ENCODE data around the gene NDUFB4.
A peak's percentile ranks its signal among the peaks of the same experiment; 100 is the strongest.

The NDUFB4 gene

DNA sequence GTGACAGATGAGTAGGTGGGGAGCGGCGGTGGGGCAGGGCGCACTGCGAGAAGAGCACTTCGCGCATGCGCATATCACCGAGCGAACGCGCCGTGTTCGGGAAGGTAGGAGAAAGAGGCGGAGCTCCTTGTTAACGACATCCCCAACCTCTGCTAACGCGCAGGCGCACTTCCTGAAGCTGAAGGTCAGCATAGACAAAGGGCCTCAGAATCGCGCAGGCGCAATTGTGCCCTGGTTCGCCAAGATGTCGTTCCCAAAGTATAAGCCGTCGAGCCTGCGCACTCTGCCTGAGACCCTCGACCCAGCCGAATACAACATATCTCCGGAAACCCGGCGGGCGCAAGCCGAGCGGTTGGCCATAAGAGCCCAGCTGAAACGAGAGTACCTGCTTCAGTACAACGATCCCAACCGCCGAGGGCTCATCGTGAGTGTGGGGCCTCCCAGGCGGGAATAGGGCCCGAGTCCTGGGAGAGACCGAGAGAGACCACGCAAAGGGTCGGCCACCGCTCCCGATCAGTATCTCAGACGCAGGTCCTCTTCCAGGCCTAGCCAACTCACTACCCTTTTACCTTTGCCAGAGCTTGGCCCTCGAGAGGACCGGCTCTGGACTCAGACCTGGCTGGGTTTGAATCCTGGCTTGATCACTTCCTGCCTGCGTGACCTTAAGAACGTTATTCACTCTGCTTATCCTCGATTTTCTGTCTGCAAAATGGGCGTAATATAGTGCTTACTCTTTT, at the start of gene NDUFB4:
TSS of gene NDUFB4 (plus strand) at position 221 of the 737 bp plus-strand sequence. CDS start at position 245, 24 bp downstream.
- H3K27ac ChIP-seq: peak within 1 kb of the TSS; percentile 66
- peak; percentile 91 for DNase-seq (ENCODE audit: low read depth, low spot score)

DNA sequence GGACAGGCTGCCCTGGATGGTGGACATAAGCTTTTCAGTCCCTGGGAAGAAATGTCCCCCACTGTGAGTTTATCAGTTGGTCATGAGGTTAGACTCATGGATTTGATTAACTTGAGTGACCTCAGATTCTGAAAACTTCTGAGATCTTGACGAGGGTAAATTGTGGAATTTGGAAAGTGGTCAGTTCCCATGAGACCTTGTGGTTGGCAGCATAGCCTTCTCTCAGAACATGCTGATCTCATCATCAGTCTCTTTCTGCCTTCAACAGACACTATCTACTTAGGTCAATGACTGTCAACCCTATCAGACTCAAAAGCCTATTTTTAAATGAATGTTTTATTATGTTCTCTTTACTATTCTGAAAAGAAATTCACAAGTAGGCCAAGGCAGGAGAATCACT, 45.6 kb upstream of the NDUFB4 start:
- DNase-seq (ENCODE audit: low read depth, low spot score): no peak
- no peak overlapping the region for H3K27ac ChIP-seq

GRCh38 chr3:120552184-120553172, 43.7 kb upstream of the NDUFB4 start:
- H3K27ac ChIP-seq: no peak overlapping the region
- DNase-seq (ENCODE audit: low read depth, low spot score): no peak

- H3K27ac ChIP-seq: no peak overlapping the region
- no peak for DNase-seq (ENCODE audit: low read depth, low spot score)
Observed at GRCh38 chr3:120554812-120555606, 41.1 kb upstream of the NDUFB4 start.

GRCh38 chr3:120555657-120556509, 40.3 kb upstream of the NDUFB4 start:
- no peak overlapping the region for H3K27ac ChIP-seq
- DNase-seq (ENCODE audit: low read depth, low spot score): no peak

GRCh38 chr3:120557115-120557514, 39.0 kb upstream of the NDUFB4 start:
- no peak overlapping the region for H3K27ac ChIP-seq
- no peak for DNase-seq (ENCODE audit: low read depth, low spot score)

GRCh38 chr3:120558771-120559241, 37.3 kb upstream of the NDUFB4 start:
- DNase-seq (ENCODE audit: low read depth, low spot score): peak; percentile 22
- no peak overlapping the region for H3K27ac ChIP-seq

- DNase-seq (ENCODE audit: low read depth, low spot score): no peak
- H3K27ac ChIP-seq: peak overlapping the region; percentile 11
Observed at GRCh38 chr3:120559242-120560061, 36.7 kb upstream of the NDUFB4 start.

DNA sequence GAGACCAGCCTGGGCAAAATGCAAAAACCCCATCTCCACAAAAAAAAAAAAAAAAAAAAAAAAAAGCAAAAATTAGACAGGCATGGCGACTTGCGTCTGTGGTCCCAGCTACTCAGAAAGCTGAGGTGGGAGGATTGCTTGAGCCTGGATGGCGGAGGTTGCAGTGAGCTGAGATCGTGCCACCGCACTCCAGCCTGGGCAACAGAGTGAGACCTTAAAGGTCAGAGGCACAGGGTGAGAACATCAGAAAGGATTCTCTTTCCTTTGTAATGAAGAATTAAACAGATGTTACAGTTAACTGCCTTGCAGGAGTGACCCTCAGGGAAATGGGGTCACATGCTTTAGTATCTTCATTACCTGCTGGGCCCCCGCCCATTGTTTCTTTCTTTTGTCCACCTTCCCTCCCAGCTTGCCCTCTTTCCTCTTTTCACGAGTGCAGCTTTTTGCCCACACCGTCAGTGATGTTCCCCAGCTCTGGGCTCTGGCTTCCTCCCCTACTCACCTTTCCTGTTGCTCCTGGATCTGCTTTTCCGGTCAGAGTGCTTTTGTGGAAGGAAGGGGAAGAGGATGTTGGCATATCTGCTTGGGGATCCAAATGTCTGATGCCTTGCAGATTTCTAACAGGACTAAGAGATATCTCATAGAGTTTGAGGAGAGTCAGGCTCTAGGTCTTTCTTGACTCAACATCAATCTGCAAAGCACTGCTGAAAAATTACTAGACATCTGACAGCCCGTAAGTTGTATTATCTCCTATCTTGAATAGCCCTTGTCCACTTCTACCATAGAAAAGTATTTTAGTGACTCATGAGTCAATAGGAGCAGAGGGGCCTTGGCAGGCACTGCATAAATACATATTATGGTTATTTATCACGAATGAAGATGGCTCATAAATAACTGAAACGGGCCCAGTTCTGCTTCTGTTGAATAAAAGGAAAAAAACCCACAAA, 35.6 kb upstream of the NDUFB4 start:
- H3K27ac ChIP-seq: no peak overlapping the region
- DNase-seq (ENCODE audit: low read depth, low spot score): no peak

GRCh38 chr3:120561251-120562045, 34.7 kb upstream of the NDUFB4 start:
- DNase-seq (ENCODE audit: low read depth, low spot score): no peak
- no peak overlapping the region for H3K27ac ChIP-seq

DNA sequence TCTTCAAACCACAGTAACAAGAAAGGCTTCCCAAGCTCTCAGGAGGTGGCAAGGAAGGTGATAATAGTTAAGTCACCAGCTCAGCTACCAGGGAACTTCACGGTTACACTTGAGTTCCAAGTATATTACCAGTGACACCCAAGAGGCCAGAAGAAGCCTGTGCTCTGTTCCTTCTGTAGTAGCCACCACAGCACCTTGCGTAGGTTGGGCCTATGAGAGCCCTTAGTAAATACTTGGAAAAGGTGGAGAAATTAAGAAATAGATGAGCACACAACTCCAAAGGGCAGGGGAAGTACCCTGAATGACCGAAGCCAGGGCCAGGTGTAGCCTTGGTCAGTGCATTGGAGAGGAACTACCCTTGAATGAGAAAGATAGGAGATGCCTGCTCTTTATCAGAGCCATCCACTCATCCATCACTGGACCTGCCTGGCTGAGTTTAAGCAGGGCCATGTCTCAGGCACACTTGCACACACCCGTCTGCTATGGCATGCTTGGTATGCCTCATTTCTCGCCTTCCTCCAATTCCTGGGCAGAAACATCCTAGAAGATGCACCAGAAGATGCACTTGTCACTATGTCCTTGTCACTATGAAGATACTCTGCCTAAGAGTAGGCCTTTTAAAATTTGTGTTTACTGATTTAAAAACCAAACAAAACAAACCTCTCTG, 32.6 kb upstream of the NDUFB4 start:
- DNase-seq (ENCODE audit: low read depth, low spot score): no peak
- no peak overlapping the region for H3K27ac ChIP-seq

DNA sequence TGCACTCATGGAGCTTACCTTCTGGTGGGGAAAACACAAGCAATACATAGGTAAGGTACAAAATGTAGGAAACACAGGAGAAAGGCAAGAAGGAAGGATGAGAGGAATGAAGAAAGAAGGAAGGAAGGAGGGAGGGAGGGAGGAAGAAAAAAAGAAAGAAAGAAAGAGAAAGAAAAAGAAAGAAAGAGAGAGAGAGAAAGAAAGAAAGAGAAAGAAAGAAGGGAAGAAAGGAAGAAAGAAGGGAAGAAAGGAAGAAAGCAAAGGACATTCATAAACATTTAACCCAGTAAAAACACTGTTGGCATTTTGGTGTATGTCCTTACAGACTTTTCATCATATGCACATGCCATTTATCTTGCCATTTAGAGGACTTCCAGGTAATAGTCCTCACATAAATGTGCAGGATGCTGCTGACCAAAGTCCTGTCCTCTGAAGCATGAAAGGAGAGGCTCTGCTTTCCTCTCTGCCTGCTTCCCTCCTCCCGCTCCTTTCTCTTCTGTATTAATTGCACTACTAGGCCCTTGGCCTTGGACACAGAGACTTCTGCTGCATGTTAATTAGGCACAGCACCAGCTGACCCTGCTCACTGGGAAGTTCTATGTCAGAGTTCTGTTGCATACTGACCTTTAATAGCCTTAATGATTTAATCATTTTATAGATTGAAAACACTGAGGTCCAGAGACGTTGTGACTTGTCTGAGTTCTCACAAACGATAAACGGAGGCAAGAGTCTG, 29.7 kb upstream of the NDUFB4 start:
- no peak overlapping the region for H3K27ac ChIP-seq
- DNase-seq (ENCODE audit: low read depth, low spot score): no peak

DNA sequence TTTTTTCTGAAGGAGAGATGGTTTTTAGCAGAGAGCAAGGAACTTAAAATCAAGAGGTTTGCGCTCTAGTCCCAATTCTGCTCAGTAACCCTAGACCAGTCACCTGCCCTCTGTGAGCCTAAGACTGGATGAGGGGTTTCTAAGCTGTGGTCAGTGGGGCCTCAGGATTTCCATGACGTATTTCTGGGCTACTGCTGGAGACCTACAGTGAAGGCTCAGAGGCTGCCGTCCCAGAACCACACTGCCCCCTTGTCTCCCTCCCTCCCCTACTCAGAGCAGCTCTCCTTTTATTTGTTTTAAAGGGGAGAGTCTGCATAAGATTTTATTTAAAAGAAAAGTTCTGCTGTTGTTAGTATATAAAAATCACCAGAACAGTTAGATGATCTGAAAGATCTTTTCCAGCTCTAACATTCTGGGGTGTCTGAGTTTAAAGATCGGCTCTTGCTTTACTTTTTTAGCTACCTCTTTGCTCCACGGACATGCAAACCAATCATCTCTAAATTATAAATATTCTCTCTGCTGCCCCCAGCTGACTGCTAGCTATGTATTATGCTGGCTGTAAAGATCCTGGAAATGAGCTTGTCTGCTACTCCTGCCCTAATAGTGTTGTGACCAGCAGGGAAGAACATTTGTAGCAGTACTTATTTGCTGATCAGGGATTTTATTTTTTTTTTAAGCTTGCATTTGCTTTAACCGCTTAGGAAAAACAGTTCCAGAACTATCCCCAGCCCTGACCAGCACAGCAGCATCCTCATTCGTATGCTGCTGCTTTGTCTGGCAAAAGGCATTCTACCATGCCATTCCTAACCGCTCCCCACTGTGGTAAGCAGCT, 28.6 kb upstream of the NDUFB4 start:
- DNase-seq (ENCODE audit: low read depth, low spot score): no peak

DNA sequence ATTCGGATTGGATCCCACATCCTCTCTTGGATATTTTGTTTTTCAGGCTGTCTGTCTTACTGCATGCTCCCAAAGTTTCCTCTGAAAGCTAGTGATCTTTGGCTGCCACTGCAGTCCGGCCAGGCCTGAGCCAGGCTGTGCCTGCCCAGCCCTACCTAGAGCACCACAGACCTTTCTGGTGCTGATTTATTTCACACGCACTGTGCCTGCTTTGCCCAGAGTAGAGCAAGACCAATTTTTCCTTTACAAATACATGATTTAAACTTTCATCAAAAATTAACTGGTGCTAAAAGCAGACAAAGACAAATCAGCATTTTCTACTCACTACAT, 28.0 kb upstream of the NDUFB4 start:
- H3K27ac ChIP-seq: no peak overlapping the region
- no peak for DNase-seq (ENCODE audit: low read depth, low spot score)

More for the DNA sequence above, 28.6 kb upstream of the NDUFB4 start:
- no peak overlapping the region for H3K27ac ChIP-seq

DNA sequence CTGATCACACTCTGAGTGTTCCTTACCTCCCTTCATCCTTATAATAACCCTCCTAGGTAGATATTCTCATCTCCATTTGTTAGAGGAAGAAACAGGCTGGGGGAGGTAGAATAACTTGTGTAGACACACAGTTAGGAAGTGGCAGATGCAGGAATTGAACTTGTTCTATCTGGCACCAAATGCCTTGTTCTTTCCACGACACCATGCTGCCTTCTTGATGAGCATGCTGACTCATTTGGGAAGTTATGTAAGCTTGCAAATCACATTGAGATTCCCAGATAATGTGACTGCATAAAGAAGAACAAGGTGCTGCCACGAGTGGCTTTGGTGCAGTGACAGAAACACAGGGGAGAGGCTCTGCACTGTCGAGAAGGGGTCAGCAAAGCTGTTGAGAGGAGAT, 27.5 kb upstream of the NDUFB4 start:
- H3K27ac ChIP-seq: no peak overlapping the region
- DNase-seq (ENCODE audit: low read depth, low spot score): peak; percentile 24

Data from epithelial cell of prostate (primary cell).